Stimulated activated CD4-positive, alpha-beta T cell treated with anti-CD3 and anti-CD28 coated beads, Interleukin-1b, Interleukin-23, amount 100 ng/mL, for 24 hours (primary cell): Measurements from ENCODE around the gene TTC34.

Experiments
- DNase-seq, 4 experiments: peaks; one replicate each; pipeline ENCODE4 v3.0.0-alpha.2; 2020; ENCODE audit warnings: low read depth in 4 of 4, low spot score in 1 of 4

TTC34 gene

GRCh38 chr1:2606881-2607621, 194.4 kb downstream of the TTC34 start:
- no peak for DNase-seq

- no peak for DNase-seq
Measured at GRCh38 chr1:2606396-2606880, 195.1 kb downstream of the TTC34 start.

GRCh38 chr1:2605509-2606395, 195.7 kb downstream of the TTC34 start:
- no peak for DNase-seq

- no peak for DNase-seq
Measured at GRCh38 chr1:2604844-2605508, 196.5 kb downstream of the TTC34 start.

GRCh38 chr1:2604156-2604843, 197.2 kb downstream of the TTC34 start:
- DNase-seq, result no peak

- no peak for DNase-seq
Measured at GRCh38 chr1:2603521-2604155, 197.9 kb downstream of the TTC34 start.

GRCh38 chr1:2602866-2603520, 198.5 kb downstream of the TTC34 start:
- no peak for DNase-seq

- no peak for DNase-seq
Measured at GRCh38 chr1:2602311-2602835, 199.1 kb downstream of the TTC34 start.

GRCh38 chr1:2601721-2602303, 199.7 kb downstream of the TTC34 start:
- DNase-seq, result no peak

- no peak for DNase-seq
Measured at GRCh38 chr1:2598329-2598931, 203.1 kb downstream of the TTC34 start.

- DNase-seq, result no peak
Measured at GRCh38 chr1:2597441-2598328, 203.8 kb downstream of the TTC34 start.

GRCh38 chr1:2596530-2597333, 204.8 kb downstream of the TTC34 start:
- no peak for DNase-seq

GRCh38 chr1:2595812-2596529, 205.5 kb downstream of the TTC34 start:
- DNase-seq, result no peak

- DNase-seq, result no peak
Measured at GRCh38 chr1:2595261-2595811, 206.2 kb downstream of the TTC34 start.

- DNase-seq, result no peak
Measured at GRCh38 chr1:2594641-2595131, 206.8 kb downstream of the TTC34 start.

GRCh38 chr1:2594001-2594640, 207.4 kb downstream of the TTC34 start:
- DNase-seq, result no peak
